Hepatocyte (in vitro differentiated cells): ENCODE results near the gene TCF7L1. TPM values are rescaled to one million over a fixed set of nuclear protein-coding genes. Genes with fewer than 3 reads are reported as not detected.

Source experiments
- DNase-seq: peaks from one replicate; pipeline ENCODE4 v3.0.0-alpha.2; 2016; ENCODE audit warnings: low spot score
- H2AFZ ChIP-seq: fragments of 200-600 bp; sonication (generic); 2 replicates; pipeline ENCODE4 v1.6.0; 2016; ENCODE audit warnings: antibody characterized with exemption, mild to moderate bottlenecking
- H3K27ac ChIP-seq: fragments of 200-600 bp; sonication (generic); 2 replicates; pipeline ENCODE4 v1.5.1; 2016; ENCODE audit warnings: mild to moderate bottlenecking
- H3K27me3 ChIP-seq: fragments of 200-600 bp; sonication (generic); 2 replicates; pipeline ENCODE4 v1.6.1; 2016
- H3K36me3 ChIP-seq: fragments of 200-600 bp; sonication (generic); replicated peaks from 2 replicates; pipeline ENCODE4 v1.5.1; 2016; ENCODE audit warnings: low read depth; ENCODE audit not compliant: insufficient read depth
- H3K4me1 ChIP-seq: fragments of 200-600 bp; sonication (generic); 2 replicates; pipeline ENCODE4 v1.5.1; 2016; ENCODE audit warnings: mild to moderate bottlenecking, moderate library complexity; ENCODE audit not compliant: insufficient read depth
- H3K4me2 ChIP-seq: fragments of 200-600 bp; sonication (generic); 2 replicates; pipeline ENCODE4 v1.6.0; 2016
- H3K4me3 ChIP-seq: fragments of 200-600 bp; sonication (generic); 2 replicates; pipeline ENCODE4 v1.5.1; 2016; ENCODE audit warnings: mild to moderate bottlenecking
- H3K79me2 ChIP-seq: fragments of 200-600 bp; sonication (generic); 2 replicates; pipeline ENCODE4 v1.6.0; 2017; ENCODE audit warnings: mild to moderate bottlenecking
- H3K9me2 ChIP-seq: fragments of 200-600 bp; sonication (generic); replicated peaks from 2 replicates; pipeline ENCODE4 v1.6.0; 2017; ENCODE audit warnings: mild to moderate bottlenecking; ENCODE audit not compliant: insufficient read depth
- H3K9me3 ChIP-seq: fragments of 200-600 bp; sonication (generic); 2 replicates; pipeline ENCODE4 v1.5.1; 2016; ENCODE audit warnings: low read depth, mild to moderate bottlenecking
- H4K20me1 ChIP-seq: fragments of 200-600 bp; sonication (generic); 2 replicates; pipeline ENCODE4 v1.6.0; 2016; ENCODE audit warnings: mild to moderate bottlenecking; ENCODE audit not compliant: insufficient read depth, poor library complexity, severe bottlenecking
- EZH2 ChIP-seq: fragments of 200-600 bp; sonication (generic); IDR thresholded peaks from 2 replicates; pipeline ENCODE4 v1.6.1; 2016; ENCODE audit warnings: antibody characterized with exemption, mild to moderate bottlenecking, borderline replicate concordance
- EZH2phosphoT487 ChIP-seq: fragments of 200-600 bp; sonication (generic); IDR thresholded peaks from one replicate; pipeline ENCODE4 v1.6.1; 2018; ENCODE audit warnings: antibody characterized with exemption, mild to moderate bottlenecking, low read depth, moderate library complexity; ENCODE audit not compliant: unreplicated experiment, severe bottlenecking
- WGBS: methylation state at CpG from one replicate; pipeline ENCODE4 v1.1.6; 2016; ENCODE audit warnings: low lambda C conversion rate; ENCODE audit errors: missing lambda C conversion rate; 5-methylcytosine and 5-hydroxymethylcytosine counted together
- polyA plus RNA-seq: library from polyadenylated mRNA; unstranded; fragments of >200 nt; fragmentation: Nextera tagmentation; extraction: Ambion mirVana; gene quantifications from 2 replicates; pipeline ENCODE4 v1.2.1, GENCODE V29; 2016
- total RNA-seq: library from RNA; depleted of rRNA; stranded (reverse); fragments of >200 nt; gene quantifications from 2 replicates; pipeline ENCODE4 v1.2.3, GENCODE V29; 2014
- TF ChIP-seq, protein P1 (sequence below): fragments of 200-600 bp; sonication (generic); IDR thresholded peaks from 2 replicates; pipeline ENCODE4 v1.5.1; 2016; ENCODE audit warnings: antibody characterized with exemption, mild to moderate bottlenecking; ENCODE audit not compliant: poor library complexity

TCF7L1 gene
- total and polyA plus RNA-seq, 2 experiments from 2014 or later = 3.7 to 20.6 TPM

GRCh38 chr2:85213404-85213803 lies 80.2 kb downstream of the TCF7L1 start:
- H4K20me1 ChIP-seq = peaks cover 11% of the 10 kb centered on the region

GRCh38 chr2:85213901-85214512 lies 80.8 kb downstream of the TCF7L1 start:
- Histone ChIP-seq H3K36me3 (no peaks in the 10 kb centered on the region), H3K4me2 (no peak overlapping the region), H3K9me2 (no peaks in the 10 kb centered on the region), H3K4me1 (peaks cover 31% of the 10 kb centered on the region), H4K20me1 (peaks cover 11% of the 10 kb centered on the region), H3K9me3 (no peaks in the 10 kb centered on the region), H3K4me3 (no peak overlapping the region), H3K27me3 (no peaks in the 10 kb centered on the region), H3K27ac (no peak overlapping the region), H3K79me2 (peaks cover 60% of the 10 kb centered on the region), H2AFZ (no peak overlapping the region)
- WGBS = 85% methylated on average over 15 of the region's 15 CpGs
- DNase-seq = no peak
- TF ChIP-seq EZH2 (no peak), EZH2phosphoT487 (no peak)
- TF ChIP-seq, protein P1, sequence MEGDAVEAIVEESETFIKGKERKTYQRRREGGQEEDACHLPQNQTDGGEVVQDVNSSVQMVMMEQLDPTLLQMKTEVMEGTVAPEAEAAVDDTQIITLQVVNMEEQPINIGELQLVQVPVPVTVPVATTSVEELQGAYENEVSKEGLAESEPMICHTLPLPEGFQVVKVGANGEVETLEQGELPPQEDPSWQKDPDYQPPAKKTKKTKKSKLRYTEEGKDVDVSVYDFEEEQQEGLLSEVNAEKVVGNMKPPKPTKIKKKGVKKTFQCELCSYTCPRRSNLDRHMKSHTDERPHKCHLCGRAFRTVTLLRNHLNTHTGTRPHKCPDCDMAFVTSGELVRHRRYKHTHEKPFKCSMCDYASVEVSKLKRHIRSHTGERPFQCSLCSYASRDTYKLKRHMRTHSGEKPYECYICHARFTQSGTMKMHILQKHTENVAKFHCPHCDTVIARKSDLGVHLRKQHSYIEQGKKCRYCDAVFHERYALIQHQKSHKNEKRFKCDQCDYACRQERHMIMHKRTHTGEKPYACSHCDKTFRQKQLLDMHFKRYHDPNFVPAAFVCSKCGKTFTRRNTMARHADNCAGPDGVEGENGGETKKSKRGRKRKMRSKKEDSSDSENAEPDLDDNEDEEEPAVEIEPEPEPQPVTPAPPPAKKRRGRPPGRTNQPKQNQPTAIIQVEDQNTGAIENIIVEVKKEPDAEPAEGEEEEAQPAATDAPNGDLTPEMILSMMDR = no peak

More at GRCh38 chr2:85213404-85213803, 80.2 kb downstream of the TCF7L1 start:
- Histone ChIP-seq H3K36me3 (no peaks in the 10 kb centered on the region), H3K4me2 (no peak overlapping the region), H3K9me2 (no peaks in the 10 kb centered on the region), H3K79me2 (peaks cover 59% of the 10 kb centered on the region), H3K27ac (no peak overlapping the region), H3K4me3 (no peak overlapping the region), H3K4me1 (peaks cover 31% of the 10 kb centered on the region), H3K27me3 (no peaks in the 10 kb centered on the region), H2AFZ (no peak overlapping the region), H3K9me3 (no peaks in the 10 kb centered on the region)
- no peak for DNase-seq
- TF ChIP-seq EZH2phosphoT487 = no peak
- TF ChIP-seq, protein P1 = no peak
- no peak for TF ChIP-seq EZH2
- 91% methylated on average over 2 of the region's 2 CpGs for WGBS

DNA sequence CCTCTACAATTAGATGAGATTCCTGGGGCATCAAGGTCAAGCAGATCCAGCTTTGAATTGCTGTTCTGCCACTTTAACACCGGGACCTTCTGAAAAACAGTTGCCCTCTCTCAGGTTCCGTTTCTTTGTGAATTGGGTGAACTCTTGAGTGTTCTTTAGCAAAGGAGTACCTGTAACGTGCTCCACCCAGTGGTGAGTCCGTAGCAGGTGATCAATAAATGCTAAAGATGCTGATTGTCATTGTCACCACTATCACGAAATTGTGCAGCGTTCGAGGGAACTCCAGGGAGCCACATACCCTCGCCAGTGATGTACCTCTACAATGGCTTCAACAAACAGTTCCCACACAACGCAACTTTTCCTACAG lies 81.9 kb downstream of the TCF7L1 start:
- no peak overlapping the region for H3K4me3 ChIP-seq
- no peak overlapping the region for H2AFZ ChIP-seq
- WGBS = 44% methylated on average over 9 of the region's 9 CpGs
- H3K27me3 ChIP-seq = no peaks in the 10 kb centered on the region
- no peaks in the 10 kb centered on the region for H3K36me3 ChIP-seq
- H3K27ac ChIP-seq = peak overlapping the region; percentile 3
- peak overlapping the region; percentile 60 for H3K4me2 ChIP-seq
- peaks cover 7% of the 10 kb centered on the region for H4K20me1 ChIP-seq
- no peaks in the 10 kb centered on the region for H3K9me2 ChIP-seq
- no peak for DNase-seq
- peaks cover 57% of the 10 kb centered on the region for H3K79me2 ChIP-seq
- peaks cover 27% of the 10 kb centered on the region for H3K4me1 ChIP-seq
- TF ChIP-seq, protein P1 = peak; percentile 26
- TF ChIP-seq EZH2phosphoT487 = no peak
- TF ChIP-seq EZH2 = no peak
- H3K9me3 ChIP-seq = no peaks in the 10 kb centered on the region
